ENCODE measurements around the gene STPG4. TPM values are rescaled to one million over a fixed set of nuclear protein-coding genes. Genes with fewer than 3 reads are reported as not detected.
A peak's percentile ranks its signal among the peaks of the same experiment; 100 is the strongest.

STPG4 gene
- total RNA-seq, 2 donors from 2014 or later: 0.29 TPM; not detected in 1

GRCh38 chr2:47165001-47165555, 10.0 kb upstream of the STPG4 start:
- H3K27ac Mint-ChIP-seq: peak overlapping the region; percentile 53 to 60

DNA sequence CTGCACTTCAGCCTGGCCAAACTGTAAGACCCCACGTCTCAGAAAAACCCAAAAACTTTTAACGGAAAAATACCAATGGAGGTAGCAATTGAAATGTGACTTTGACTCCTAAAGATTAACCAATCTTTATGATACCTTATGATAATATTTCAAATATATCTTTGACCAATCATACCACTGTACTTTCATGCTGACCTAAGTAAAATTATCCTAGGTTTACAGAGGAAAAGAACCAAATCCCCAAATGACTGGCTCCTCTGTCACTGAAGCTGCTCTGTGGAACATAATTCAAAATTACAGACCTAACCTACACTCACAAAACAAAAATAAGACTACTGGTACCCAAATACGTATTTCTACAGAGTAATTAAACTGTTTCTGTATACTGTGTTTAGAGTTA, 7.7 kb upstream of the STPG4 start:
- Mint-ChIP-seq H3K27me3 (no peaks in the 10 kb centered on the region), H3K4me3 (no peak overlapping the region), H3K36me3 (peaks cover 33% of the 10 kb centered on the region), H3K9me3 (no peaks in the 10 kb centered on the region), H3K4me1 (ENCODE audit: low read depth in 2 of 2) (peaks cover 28 to 30% of the 10 kb centered on the region in 2 donors), H3K27ac (peak overlapping the region in 1 of 2 donors; percentile 53)
- DNase-seq (ENCODE audit: low spot score) (no peak), ATAC-seq (no peak)

More at GRCh38 chr2:47165001-47165555, 10.0 kb upstream of the STPG4 start:
- DNase-seq (ENCODE audit: low spot score) (no peak), ATAC-seq (peak in 1 of 2 donors; percentile 55)
- Mint-ChIP-seq H3K36me3 (peaks cover 28% of the 10 kb centered on the region), H3K9me3 (no peaks in the 10 kb centered on the region), H3K27me3 (no peaks in the 10 kb centered on the region), H3K4me1 (ENCODE audit: low read depth in 2 of 2) (peaks cover 26 to 30% of the 10 kb centered on the region in 2 donors), H3K4me3 (peak overlapping the region; percentile 43)

- H3K27ac Mint-ChIP-seq: no peak overlapping the region
- H3K27me3 Mint-ChIP-seq: no peaks in the 10 kb centered on the region
- DNase-seq (ENCODE audit: low spot score): no peak
- H3K9me3 Mint-ChIP-seq: no peaks in the 10 kb centered on the region
- peaks cover 33% of the 10 kb centered on the region for H3K36me3 Mint-ChIP-seq
- H3K4me1 Mint-ChIP-seq (ENCODE audit: low read depth in 2 of 2): peaks cover 34 to 39% of the 10 kb centered on the region in 2 donors
- no peak overlapping the region for H3K4me3 Mint-ChIP-seq
- no peak for ATAC-seq
Measured at GRCh38 chr2:47161475-47161874, 6.4 kb upstream of the STPG4 start.

DNA sequence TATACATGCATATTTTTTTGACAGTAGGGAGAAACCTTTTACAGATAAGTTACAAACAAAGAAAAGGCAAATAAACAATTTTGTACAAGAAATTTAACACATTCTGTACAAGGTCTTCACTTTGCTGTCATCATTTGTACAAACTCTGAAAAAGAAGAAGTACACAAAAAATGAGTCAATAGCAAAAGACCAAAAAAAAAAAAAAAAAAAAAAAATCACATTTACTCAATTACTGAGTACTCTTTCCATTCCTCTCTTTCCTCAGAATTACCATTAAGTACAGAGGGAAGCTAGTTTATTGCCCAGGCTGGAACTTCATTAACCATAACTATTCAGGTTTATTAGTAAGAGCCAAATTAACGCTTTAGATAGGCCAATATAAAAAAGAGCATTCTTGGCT, 5.6 kb upstream of the STPG4 start:
- peaks cover 33% of the 10 kb centered on the region for H3K36me3 Mint-ChIP-seq
- no peaks in the 10 kb centered on the region for H3K27me3 Mint-ChIP-seq
- H3K4me3 Mint-ChIP-seq: no peak overlapping the region
- no peak overlapping the region for H3K27ac Mint-ChIP-seq
- H3K9me3 Mint-ChIP-seq: no peaks in the 10 kb centered on the region
- ATAC-seq: no peak
- no peak for DNase-seq (ENCODE audit: low spot score)
- H3K4me1 Mint-ChIP-seq (ENCODE audit: low read depth in 2 of 2): peaks cover 39 to 42% of the 10 kb centered on the region in 2 donors

GRCh38 chr2:47160211-47160610, 5.1 kb upstream of the STPG4 start:
- H3K4me3 Mint-ChIP-seq: no peak overlapping the region
- no peaks in the 10 kb centered on the region for H3K27me3 Mint-ChIP-seq
- H3K27ac Mint-ChIP-seq: no peak overlapping the region
- no peaks in the 10 kb centered on the region for H3K9me3 Mint-ChIP-seq
- DNase-seq (ENCODE audit: low spot score) (no peak), ATAC-seq (no peak)
- H3K4me1 Mint-ChIP-seq (ENCODE audit: low read depth in 2 of 2): peaks cover 39 to 41% of the 10 kb centered on the region in 2 donors
- H3K36me3 Mint-ChIP-seq: peaks cover 33% of the 10 kb centered on the region

- H3K36me3 Mint-ChIP-seq: peaks cover 27% of the 10 kb centered on the region
- DNase-seq (ENCODE audit: low spot score): no peak
Measured at GRCh38 chr2:47159627-47160026, 4.5 kb upstream of the STPG4 start.

GRCh38 chr2:47158576-47158975, 3.5 kb upstream of the STPG4 start:
- Mint-ChIP-seq H3K9me3 (no peaks in the 10 kb centered on the region), H3K27ac (no peak overlapping the region), H3K4me3 (no peak overlapping the region), H3K4me1 (ENCODE audit: low read depth in 2 of 2) (peaks cover 35 to 41% of the 10 kb centered on the region in 2 donors), H3K27me3 (no peaks in the 10 kb centered on the region), H3K36me3 (peaks cover 27% of the 10 kb centered on the region)
- no peak for DNase-seq (ENCODE audit: low spot score)
- no peak for ATAC-seq

More at GRCh38 chr2:47159627-47160026, 4.5 kb upstream of the STPG4 start:
- no peak overlapping the region for H3K4me3 Mint-ChIP-seq
- H3K4me1 Mint-ChIP-seq (ENCODE audit: low read depth in 2 of 2): peaks cover 37 to 39% of the 10 kb centered on the region in 2 donors
- ATAC-seq: no peak
- no peaks in the 10 kb centered on the region for H3K9me3 Mint-ChIP-seq
- H3K27ac Mint-ChIP-seq: no peak overlapping the region
- no peaks in the 10 kb centered on the region for H3K27me3 Mint-ChIP-seq

- DNase-seq (ENCODE audit: low spot score) (no peak), ATAC-seq (no peak)
- H3K36me3 Mint-ChIP-seq: peaks cover 17% of the 10 kb centered on the region
- no peak overlapping the region for H3K4me3 Mint-ChIP-seq
- peaks cover 21 to 29% of the 10 kb centered on the region in 2 donors for H3K4me1 Mint-ChIP-seq (ENCODE audit: low read depth in 2 of 2)
- no peaks in the 10 kb centered on the region for H3K27me3 Mint-ChIP-seq
- no peaks in the 10 kb centered on the region for H3K9me3 Mint-ChIP-seq
- no peak overlapping the region for H3K27ac Mint-ChIP-seq
Measured at GRCh38 chr2:47152803-47153202, 2.3 kb downstream of the STPG4 start.

- Mint-ChIP-seq H3K27ac (no peak overlapping the region), H3K9me3 (no peaks in the 10 kb centered on the region), H3K27me3 (no peaks in the 10 kb centered on the region), H3K4me3 (no peak overlapping the region), H3K36me3 (peaks cover 17% of the 10 kb centered on the region), H3K4me1 (ENCODE audit: low read depth in 2 of 2) (peaks cover 5 to 6% of the 10 kb centered on the region in 2 donors)
- no peak for ATAC-seq
- DNase-seq (ENCODE audit: low spot score): no peak
Measured at GRCh38 chr2:47150175-47150574, 4.9 kb downstream of the STPG4 start.

DNA sequence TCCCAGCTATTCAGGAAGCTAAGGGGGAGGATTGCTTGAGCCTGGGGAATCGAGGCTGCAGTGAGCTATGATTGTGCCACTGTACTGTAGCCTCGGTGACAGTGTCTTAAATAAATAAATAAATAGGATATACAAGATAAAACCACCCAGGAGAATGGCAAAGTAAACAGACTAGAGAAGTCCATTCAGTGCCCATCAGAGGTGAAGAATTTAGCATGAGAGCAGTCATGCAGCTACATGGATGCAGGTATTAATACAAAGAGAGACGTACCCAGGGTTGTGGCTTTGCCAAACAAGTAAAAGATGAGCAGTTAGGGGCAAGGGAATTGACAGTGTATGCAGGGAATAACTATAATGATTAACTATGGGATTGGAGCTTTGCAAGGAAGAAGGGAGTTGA, 8.1 kb downstream of the STPG4 start:
- no peak overlapping the region for H3K27ac Mint-ChIP-seq
- no peak for DNase-seq (ENCODE audit: low spot score)
- H3K27me3 Mint-ChIP-seq: no peaks in the 10 kb centered on the region
- no peaks in the 10 kb centered on the region for H3K9me3 Mint-ChIP-seq
- no peak for ATAC-seq
- no peaks in the 10 kb centered on the region for H3K4me1 Mint-ChIP-seq (ENCODE audit: low read depth in 2 of 2)
- H3K36me3 Mint-ChIP-seq: peaks cover 12% of the 10 kb centered on the region
- H3K4me3 Mint-ChIP-seq: no peak overlapping the region

DNA sequence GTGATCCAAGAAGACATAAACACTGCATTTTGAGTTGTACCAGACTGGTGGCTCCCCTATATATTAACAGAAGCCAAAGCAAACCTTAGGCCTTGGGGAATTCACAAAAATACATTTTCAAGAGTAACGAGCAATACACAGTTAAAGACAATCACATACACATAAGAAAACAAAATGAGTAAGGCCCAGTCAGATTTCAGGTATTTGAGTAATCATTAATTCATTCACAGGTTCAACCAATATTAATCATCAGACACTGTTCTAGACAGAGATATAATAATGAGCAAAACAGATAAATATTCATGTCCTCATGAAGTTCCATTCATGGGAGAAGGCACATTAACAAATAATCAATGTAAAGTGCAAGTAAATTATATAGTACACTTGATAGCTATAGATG, 9.6 kb downstream of the STPG4 start:
- no peak for DNase-seq (ENCODE audit: low spot score)
- Mint-ChIP-seq H3K4me1 (ENCODE audit: low read depth in 2 of 2) (no peaks in the 10 kb centered on the region), H3K9me3 (no peaks in the 10 kb centered on the region), H3K27me3 (no peaks in the 10 kb centered on the region), H3K27ac (no peak overlapping the region), H3K36me3 (peaks cover 12% of the 10 kb centered on the region), H3K4me3 (no peak overlapping the region)
- no peak for ATAC-seq

DNA sequence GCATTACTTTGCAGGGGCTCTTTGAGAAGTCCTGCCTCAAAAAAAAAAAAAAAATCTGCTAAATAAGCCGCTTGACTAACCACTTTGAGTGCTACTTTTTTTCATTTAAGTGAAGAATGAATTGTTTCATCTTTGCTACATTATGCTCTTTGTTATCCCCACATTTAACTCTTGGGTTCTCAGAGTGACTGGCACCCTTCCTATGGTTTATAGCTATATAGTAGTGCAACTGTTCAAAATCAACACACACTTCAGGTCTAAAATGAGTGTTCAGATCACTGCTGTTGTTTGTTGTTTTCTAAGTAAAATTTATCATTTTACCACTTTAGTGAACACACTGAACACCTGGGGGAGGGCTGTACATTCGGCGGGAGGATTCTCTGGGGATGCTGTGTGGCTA, 13.6 kb downstream of the STPG4 start:
- peaks cover 13% of the 10 kb centered on the region for H3K36me3 Mint-ChIP-seq
- no peak for DNase-seq (ENCODE audit: low spot score)
- H3K9me3 Mint-ChIP-seq: no peaks in the 10 kb centered on the region
- no peak overlapping the region for H3K4me3 Mint-ChIP-seq
- no peaks in the 10 kb centered on the region for H3K27me3 Mint-ChIP-seq
- ATAC-seq: no peak
- peak overlapping the region in 1 of 2 donors; percentile 7 for H3K27ac Mint-ChIP-seq
- no peaks in the 10 kb centered on the region for H3K4me1 Mint-ChIP-seq (ENCODE audit: low read depth in 2 of 2)

DNA sequence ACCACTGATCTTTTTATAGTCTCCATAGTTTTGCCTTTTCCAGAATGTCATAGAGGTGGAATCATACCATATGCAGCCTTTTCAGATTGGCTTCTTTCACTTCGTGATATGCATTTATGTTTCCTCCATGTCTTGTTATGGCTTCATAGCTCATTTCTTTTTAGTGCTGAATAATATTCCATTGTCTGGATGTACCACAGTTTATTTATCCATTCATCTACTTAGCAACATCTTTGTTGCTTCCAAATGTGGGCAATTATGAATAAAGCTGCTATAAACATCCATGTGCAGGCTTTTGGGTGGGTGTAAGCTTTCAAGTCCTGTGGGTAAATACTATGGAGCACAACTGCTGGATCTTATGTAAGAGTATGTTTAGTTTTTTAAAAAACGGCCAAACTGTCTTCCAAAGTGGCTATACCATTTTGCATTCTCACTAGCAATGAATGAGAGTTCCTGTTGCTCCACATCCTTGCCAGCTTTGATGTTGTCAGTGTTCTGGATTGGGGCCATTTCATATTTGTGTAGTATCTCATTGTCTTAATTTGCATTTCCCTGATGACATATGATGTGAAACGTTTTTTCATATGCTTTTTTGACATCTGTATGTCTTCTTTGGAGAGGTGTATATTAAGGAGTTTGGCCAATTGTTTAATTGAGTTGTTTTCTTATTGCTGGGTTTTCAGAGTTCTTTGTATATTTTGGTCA, 20.6 kb downstream of the STPG4 start:
- ATAC-seq (no peak), DNase-seq (ENCODE audit: low spot score) (no peak)
- Mint-ChIP-seq H3K27me3 (no peaks in the 10 kb centered on the region), H3K9me3 (no peaks in the 10 kb centered on the region), H3K4me1 (ENCODE audit: low read depth in 2 of 2) (no peaks in the 10 kb centered on the region), H3K4me3 (no peak overlapping the region), H3K36me3 (peaks cover 5% of the 10 kb centered on the region), H3K27ac (no peak overlapping the region)

- H3K27me3 Mint-ChIP-seq: no peaks in the 10 kb centered on the region
- no peak for ATAC-seq
- no peaks in the 10 kb centered on the region for H3K4me1 Mint-ChIP-seq (ENCODE audit: low read depth in 2 of 2)
- no peak for DNase-seq (ENCODE audit: low spot score)
- H3K27ac Mint-ChIP-seq: no peak overlapping the region
- no peak overlapping the region for H3K4me3 Mint-ChIP-seq
- no peaks in the 10 kb centered on the region for H3K9me3 Mint-ChIP-seq
- H3K36me3 Mint-ChIP-seq: no peaks in the 10 kb centered on the region
Measured at GRCh38 chr2:47133046-47133445, 22.1 kb downstream of the STPG4 start.

All from natural killer cell treated with Interleukin-12 subunit alpha and Interleukin-12 subunit beta and Interleukin-15 and Interleukin-18, amount 100 ng/mL, for 72 hours (primary cell).